Kidney glomerular epithelial cell (primary cell): ENCODE data around the gene BCL2L12.
"Not testable (repeated sequence)": the region's sequence is repeated elsewhere in the genome, so short reads cannot be mapped to it uniquely, and the experiment has no call there.

Source experiments
- DNase-seq: peaks from one replicate; lab custom pipeline; 2025; lab: John Stamatoyannopoulos, UW

The BCL2L12 gene

GRCh38 chr19:49713236-49713845 is 47.6 kb downstream of the BCL2L12 start:
- no peak for DNase-seq

DNA sequence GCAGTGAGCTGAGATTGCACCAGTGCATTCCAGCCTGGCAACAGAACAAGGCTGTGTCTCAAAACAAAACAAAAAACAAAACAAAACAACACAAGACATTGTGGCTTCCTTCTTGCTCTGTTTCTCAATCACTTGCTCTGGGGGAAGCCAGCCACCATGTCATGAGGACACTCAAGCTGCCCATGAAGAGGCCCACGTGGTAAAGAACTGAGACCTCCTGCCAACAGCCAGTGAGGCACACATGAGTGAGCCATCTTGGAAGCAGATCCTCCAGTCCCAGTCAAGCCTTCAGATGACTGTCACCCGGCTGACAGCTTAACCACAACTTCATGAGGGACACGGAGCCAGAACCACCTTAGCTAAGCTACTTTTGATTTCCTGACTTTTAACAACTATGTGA is 50.4 kb downstream of the BCL2L12 start:
- DNase-seq: no peak

DNA sequence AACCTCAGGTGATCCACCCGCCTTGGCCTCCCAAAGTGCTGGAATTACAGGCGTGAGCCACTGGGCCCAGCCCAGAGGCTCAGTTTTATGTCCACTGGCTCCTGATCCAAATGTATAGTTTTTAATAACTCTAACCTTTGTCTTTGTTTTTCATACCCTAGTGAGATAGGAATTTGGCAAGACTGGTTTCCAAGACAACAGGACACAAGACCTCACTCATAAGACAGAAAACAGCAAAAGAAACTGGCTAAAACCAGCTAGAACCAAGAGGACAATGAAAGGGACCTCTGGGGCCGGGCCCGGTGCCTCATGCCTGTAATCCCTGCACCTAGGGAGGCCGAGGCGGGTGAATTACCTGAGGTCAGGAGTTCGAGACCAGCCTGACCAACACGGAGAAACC is 52.8 kb downstream of the BCL2L12 start:
- no peak for DNase-seq

GRCh38 chr19:49718991-49719390 is 53.3 kb downstream of the BCL2L12 start:
- DNase-seq: no peak

GRCh38 chr19:49719420-49719819 is 53.7 kb downstream of the BCL2L12 start:
- DNase-seq: not testable (repeated sequence)
